NCI-H748 (cell line): ENCODE measurements around the gene LINGO1.

ENCODE experiments used
- DNase-seq: peaks from one replicate; lab custom pipeline; 2025; ENCODE audit not compliant: unreplicated experiment; lab: John Stamatoyannopoulos, UW

Gene LINGO1

GRCh38 chr15:77633134-77633912, 611 bp upstream of the LINGO1 start:
- peak; percentile 78 for DNase-seq

GRCh38 chr15:77631745-77632533, 773 bp downstream of the LINGO1 start:
- DNase-seq = peak; percentile 42

GRCh38 chr15:77630956-77631744, 1.6 kb downstream of the LINGO1 start:
- DNase-seq = no peak

GRCh38 chr15:77630056-77630455, 2.7 kb downstream of the LINGO1 start:
- DNase-seq = no peak

GRCh38 chr15:77629070-77630030, 3.4 kb downstream of the LINGO1 start:
- no peak for DNase-seq

- no peak for DNase-seq
Measured at GRCh38 chr15:77628010-77628409, 4.7 kb downstream of the LINGO1 start.

GRCh38 chr15:77627581-77627980, 5.1 kb downstream of the LINGO1 start:
- no peak for DNase-seq

- peak; percentile 12 for DNase-seq
Measured at GRCh38 chr15:77627067-77627466, 5.6 kb downstream of the LINGO1 start.

GRCh38 chr15:77626002-77626401, 6.7 kb downstream of the LINGO1 start:
- no peak for DNase-seq

GRCh38 chr15:77625376-77625775, 7.3 kb downstream of the LINGO1 start:
- no peak for DNase-seq

GRCh38 chr15:77624868-77625267, 7.8 kb downstream of the LINGO1 start:
- DNase-seq = no peak

GRCh38 chr15:77623755-77624524, 8.8 kb downstream of the LINGO1 start:
- DNase-seq = no peak

- no peak for DNase-seq
Measured at GRCh38 chr15:77622934-77623754, 9.6 kb downstream of the LINGO1 start.

- DNase-seq = no peak
Measured at GRCh38 chr15:77622209-77622933, 10.3 kb downstream of the LINGO1 start.

- DNase-seq = no peak
Measured at GRCh38 chr15:77621847-77622208, 10.9 kb downstream of the LINGO1 start.

GRCh38 chr15:77620960-77621647, 11.6 kb downstream of the LINGO1 start:
- no peak for DNase-seq

GRCh38 chr15:77620297-77620696, 12.4 kb downstream of the LINGO1 start:
- DNase-seq = no peak

GRCh38 chr15:77619883-77620282, 12.8 kb downstream of the LINGO1 start:
- DNase-seq = no peak
